Endodermal cell (in vitro differentiated cells): ENCODE data around the gene OVOL3. TPM values are rescaled to one million over a fixed set of nuclear protein-coding genes. Genes with fewer than 3 reads are reported as not detected.

Source experiments
- DNase-seq: peaks from one replicate; pipeline ENCODE4 v3.0.0-alpha.2; 2017
- H3K27ac ChIP-seq: 2 replicates; pipeline ENCODE4 v1.5.1; 2013; ENCODE audit warnings: mild to moderate bottlenecking, low read depth, low read length, moderate library complexity
- H3K27me3 ChIP-seq: 2 replicates; pipeline ENCODE4 v1.6.1; 2013; ENCODE audit warnings: mild to moderate bottlenecking, low read length, moderate library complexity; ENCODE audit not compliant: insufficient read depth, control insufficient read depth, poor library complexity, severe bottlenecking
- H3K36me3 ChIP-seq: 2 replicates; pipeline ENCODE4 v1.7.0; 2013; ENCODE audit warnings: mild to moderate bottlenecking, low read length, moderate library complexity; ENCODE audit not compliant: control insufficient read depth, insufficient read depth
- H3K4me1 ChIP-seq: one replicate; pipeline ENCODE4 v1.7.0; 2013; ENCODE audit warnings: low read length; ENCODE audit not compliant: control insufficient read depth, insufficient read depth
- H3K4me3 ChIP-seq: 2 replicates; pipeline ENCODE4 v1.5.1; 2013; ENCODE audit warnings: mild to moderate bottlenecking, low read length, moderate library complexity
- H3K9ac ChIP-seq: 2 replicates; pipeline ENCODE4 v1.6.1; 2013; ENCODE audit warnings: mild to moderate bottlenecking, low read length, moderate library complexity; ENCODE audit not compliant: poor library complexity, severe bottlenecking; ENCODE audit errors: extremely low read depth
- H3K9me3 ChIP-seq: 2 replicates; pipeline ENCODE4 v1.6.1; 2013; ENCODE audit warnings: mild to moderate bottlenecking, low read length, moderate library complexity; ENCODE audit not compliant: control insufficient read depth
- H3K27ac Mint-ChIP-seq: 2 replicates; pipeline ENCODE4 v1.8.0; 2020; ENCODE audit warnings: mixed read lengths
- H3K27me3 Mint-ChIP-seq: 2 replicates; pipeline ENCODE4 v1.8.0; 2021; ENCODE audit warnings: mild to moderate bottlenecking, mixed read lengths; ENCODE audit not compliant: insufficient read depth
- H3K36me3 Mint-ChIP-seq: 2 replicates; pipeline ENCODE4 v1.8.0; 2020; ENCODE audit warnings: low read depth, mixed read lengths
- H3K4me1 Mint-ChIP-seq: 2 replicates; pipeline ENCODE4 v1.8.0; 2020; ENCODE audit warnings: mixed read lengths
- H3K4me3 Mint-ChIP-seq: 2 replicates; pipeline ENCODE4 v1.8.0; 2020; ENCODE audit warnings: mild to moderate bottlenecking, moderate library complexity, mixed read lengths
- H3K9me3 Mint-ChIP-seq: 2 replicates; pipeline ENCODE4 v1.8.0; 2020; ENCODE audit warnings: mild to moderate bottlenecking, mixed read lengths
- WGBS, 2 experiments: methylation state at CpG; one replicate each; pipeline versions ENCODE4 v1.1.5 to v1.1.7; 2013; ENCODE audit warnings: missing lambda C conversion rate in 2 of 2, mixed read lengths in 1 of 2; ENCODE audit not compliant: insufficient coverage in 1 of 2, insufficient read length in 1 of 2; 5-methylcytosine and 5-hydroxymethylcytosine counted together
- total RNA-seq, 2 donors: library from RNA; stranded (reverse); fragmentation: NEBNext Ultra II Directional in 1 of 2; extraction: Animal tissue kit (Norgen Biotek cat#: 25700) in 1 of 2; gene quantifications; 2 replicates in 1 of 2; 3 replicates in 1 of 2; pipeline ENCODE4 v1.2.1, GENCODE V29; 2021
- TF ChIP-seq, protein P1 (sequence below): fragments of 200-600 bp; sonication (generic); conservative IDR thresholded peaks from 2 replicates; pipeline ENCODE4 v1.5.0; 2021; ENCODE audit warnings: antibody characterized with exemption, mild to moderate bottlenecking

Gene OVOL3
- total RNA-seq, 2 donors from 2014 or later, result not detected

DNA sequence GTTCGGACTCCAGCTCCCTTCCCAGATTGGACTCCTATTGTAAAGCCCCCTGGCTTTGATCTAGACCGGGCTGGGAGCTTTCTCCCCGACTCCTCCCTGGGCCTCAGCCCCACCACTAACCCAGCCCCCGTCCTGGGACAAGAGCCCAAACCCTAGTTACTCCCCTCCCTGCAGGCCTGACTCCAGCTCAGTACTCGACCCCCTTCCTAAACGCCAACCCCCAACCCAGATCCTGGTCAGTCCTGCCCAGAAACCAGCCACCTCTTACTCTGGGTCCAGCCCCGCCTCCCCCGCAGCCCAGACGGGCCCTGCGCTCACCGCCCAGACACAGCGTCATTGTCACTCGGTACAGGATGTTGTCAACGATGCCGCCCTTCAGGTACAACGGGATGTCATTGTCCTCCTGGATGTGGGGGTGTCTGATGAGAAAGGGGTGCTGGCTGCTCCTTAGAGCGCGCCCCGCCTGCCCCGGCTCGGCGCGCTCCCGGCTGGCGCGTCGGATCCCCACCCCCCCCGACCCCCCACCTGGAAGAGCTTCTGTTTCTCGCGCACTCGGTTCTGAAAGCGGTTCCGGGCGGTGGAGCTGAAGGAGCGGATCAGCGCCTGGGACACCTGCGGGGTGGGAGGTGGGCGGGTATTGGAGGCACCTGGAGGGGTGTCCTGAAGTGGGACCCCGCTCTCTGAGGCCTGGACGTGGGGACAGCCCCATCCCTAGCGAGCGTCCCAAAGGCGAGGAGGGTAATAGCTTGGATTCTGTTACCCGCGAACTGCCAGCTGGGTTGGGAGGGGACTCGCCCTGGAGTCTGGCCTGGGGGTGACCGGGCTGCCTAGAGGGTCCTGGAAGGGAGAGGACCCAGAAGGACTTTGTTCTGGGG lies 40.4 kb downstream of the OVOL3 start:
- H3K36me3 Mint-ChIP-seq, result peaks cover 70% of the 10 kb centered on the region
- peak overlapping the region; percentile 86 for H3K27ac Mint-ChIP-seq
- H3K27me3 Mint-ChIP-seq, result no peaks in the 10 kb centered on the region
- Histone ChIP-seq H3K36me3 (peaks cover 68% of the 10 kb centered on the region), H3K27me3 (no peaks in the 10 kb centered on the region), H3K9ac (no peak overlapping the region), H3K9me3 (no peaks in the 10 kb centered on the region), H3K27ac (no peak overlapping the region), H3K4me3 (no peak overlapping the region), H3K4me1 (no peaks in the 10 kb centered on the region)
- TF ChIP-seq, protein P1, sequence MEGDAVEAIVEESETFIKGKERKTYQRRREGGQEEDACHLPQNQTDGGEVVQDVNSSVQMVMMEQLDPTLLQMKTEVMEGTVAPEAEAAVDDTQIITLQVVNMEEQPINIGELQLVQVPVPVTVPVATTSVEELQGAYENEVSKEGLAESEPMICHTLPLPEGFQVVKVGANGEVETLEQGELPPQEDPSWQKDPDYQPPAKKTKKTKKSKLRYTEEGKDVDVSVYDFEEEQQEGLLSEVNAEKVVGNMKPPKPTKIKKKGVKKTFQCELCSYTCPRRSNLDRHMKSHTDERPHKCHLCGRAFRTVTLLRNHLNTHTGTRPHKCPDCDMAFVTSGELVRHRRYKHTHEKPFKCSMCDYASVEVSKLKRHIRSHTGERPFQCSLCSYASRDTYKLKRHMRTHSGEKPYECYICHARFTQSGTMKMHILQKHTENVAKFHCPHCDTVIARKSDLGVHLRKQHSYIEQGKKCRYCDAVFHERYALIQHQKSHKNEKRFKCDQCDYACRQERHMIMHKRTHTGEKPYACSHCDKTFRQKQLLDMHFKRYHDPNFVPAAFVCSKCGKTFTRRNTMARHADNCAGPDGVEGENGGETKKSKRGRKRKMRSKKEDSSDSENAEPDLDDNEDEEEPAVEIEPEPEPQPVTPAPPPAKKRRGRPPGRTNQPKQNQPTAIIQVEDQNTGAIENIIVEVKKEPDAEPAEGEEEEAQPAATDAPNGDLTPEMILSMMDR, result no peak
- no peak overlapping the region for H3K4me3 Mint-ChIP-seq
- DNase-seq, result peak; percentile 71
- H3K4me1 Mint-ChIP-seq, result peaks cover 20% of the 10 kb centered on the region
- 94 to 100% methylated on average over 2 to 44 of the region's 47 CpGs for WGBS, 2 experiments
- H3K9me3 Mint-ChIP-seq, result no peaks in the 10 kb centered on the region

DNA sequence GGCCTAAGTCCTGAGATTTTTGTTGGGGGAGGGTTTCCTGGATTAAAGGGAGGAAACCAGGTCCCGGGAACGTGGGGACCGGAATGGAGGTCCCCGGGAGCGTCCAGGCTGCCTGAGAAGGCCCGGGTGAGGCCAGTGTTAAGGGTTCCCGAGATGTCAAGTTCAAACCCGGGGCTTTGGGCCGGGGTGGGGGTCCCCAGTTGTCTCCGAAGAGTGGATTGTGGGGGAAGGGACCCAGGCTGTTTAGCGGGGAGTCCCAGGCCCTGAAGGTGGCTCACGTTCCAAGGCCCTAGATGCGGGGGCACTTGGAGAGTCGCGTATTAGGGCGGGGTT lies 41.0 kb downstream of the OVOL3 start:
- TF ChIP-seq, protein P1, result no peak
- WGBS, 2 experiments, result 94 to 96% methylated on average over 11 to 16 of the region's 16 CpGs

DNA sequence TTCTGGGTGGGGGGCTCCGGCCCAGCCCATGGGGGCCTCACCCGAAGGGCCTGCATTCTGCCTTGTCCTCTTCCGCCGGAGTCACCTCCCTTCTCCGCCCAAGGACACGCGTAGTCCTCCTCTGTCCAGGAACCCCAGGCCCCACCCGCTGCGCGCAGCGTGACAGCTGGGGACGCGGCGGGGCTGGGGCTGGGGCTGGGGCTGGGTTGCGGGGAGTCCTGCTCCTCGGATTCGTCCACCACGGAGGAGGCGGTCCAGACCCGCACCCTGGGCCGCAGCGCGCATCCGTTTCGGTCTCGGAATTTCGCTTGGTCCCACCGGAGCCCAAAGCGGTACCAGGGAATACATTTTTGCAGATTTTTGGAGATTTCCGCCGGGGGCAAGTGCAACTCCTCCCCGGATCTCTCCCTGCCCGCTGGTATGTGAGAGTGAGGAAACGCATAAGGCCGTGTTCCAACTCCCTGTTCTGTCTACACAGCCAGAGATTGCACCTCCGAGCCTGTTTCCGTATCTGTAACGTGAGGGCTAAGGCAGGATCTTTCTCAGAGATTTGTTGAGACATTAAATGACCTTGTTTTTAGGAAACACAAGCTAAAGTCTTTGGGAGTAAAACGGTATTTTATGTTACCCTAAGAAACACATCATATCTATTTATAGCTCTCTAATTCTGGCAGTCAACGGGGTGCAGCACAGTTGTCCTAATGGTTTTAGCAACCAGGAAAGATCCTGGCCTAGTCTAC lies 41.6 kb downstream of the OVOL3 start, which contains the start of gene COX7A1:
Gene COX7A1 (minus strand): TSS at position 96 of the 740 bp plus-strand sequence. CDS start 40 bp downstream, at position 56.
- H3K4me3 Mint-ChIP-seq, result no peak within 1 kb of the TSS
- H3K36me3 Mint-ChIP-seq, result peaks cover 70% of the 10 kb centered on the region
- Histone ChIP-seq H3K27me3 (no peaks in the 10 kb centered on the region), H3K9me3 (no peaks in the 10 kb centered on the region), H3K4me3 (no peak within 1 kb of the TSS), H3K9ac (no peak within 1 kb of the TSS), H3K36me3 (peaks cover 57% of the 10 kb centered on the region), H3K4me1 (no peaks in the 10 kb centered on the region), H3K27ac (no peak within 1 kb of the TSS)
- WGBS, 2 experiments, result 93 to 96% methylated on average over 23 to 40 of the region's 40 CpGs
- H3K4me1 Mint-ChIP-seq, result peaks cover 31% of the 10 kb centered on the region
- DNase-seq, result peak; percentile 54
- TF ChIP-seq, protein P1, result no peak
- no peaks in the 10 kb centered on the region for H3K9me3 Mint-ChIP-seq
- no peaks in the 10 kb centered on the region for H3K27me3 Mint-ChIP-seq
- peak within 1 kb of the TSS; percentile 86 for H3K27ac Mint-ChIP-seq

More for the DNA sequence above, 41.0 kb downstream of the OVOL3 start:
- DNase-seq, result no peak
- Mint-ChIP-seq H3K9me3 (no peaks in the 10 kb centered on the region), H3K4me1 (peaks cover 26% of the 10 kb centered on the region), H3K36me3 (peaks cover 69% of the 10 kb centered on the region), H3K27ac (no peak overlapping the region), H3K27me3 (no peaks in the 10 kb centered on the region), H3K4me3 (no peak overlapping the region)
- Histone ChIP-seq H3K27me3 (no peaks in the 10 kb centered on the region), H3K4me1 (no peaks in the 10 kb centered on the region), H3K9ac (no peak overlapping the region), H3K36me3 (peaks cover 62% of the 10 kb centered on the region), H3K9me3 (no peaks in the 10 kb centered on the region), H3K4me3 (no peak overlapping the region), H3K27ac (no peak overlapping the region)
